OCI-LY7 (cell line): ENCODE data around the gene RAP1A. TPM values are rescaled to one million over a fixed set of nuclear protein-coding genes. Genes with fewer than 3 reads are reported as not detected.
"Not testable (repeated sequence)": the region's sequence is repeated elsewhere in the genome, so short reads cannot be mapped to it uniquely, and the experiment has no call there.

ENCODE experiments used
- BruUV-seq: library from RNA; stranded (reverse); fragments of 400-500 nt; replicated peaks from 2 replicates; lab custom pipeline; 2021; lab: Mats Ljungman, UMichigan
- CTCF ChIA-PET: fragments of 300-600 bp; sonication (Branson Sonifier 250); formaldehyde crosslinking; loops from one replicate; lab custom pipeline; 2022; ENCODE audit warnings: antibody characterized with exemption; ENCODE audit not compliant: unreplicated experiment; lab: Charles Lee
- POLR2A ChIA-PET: fragments of 300-600 bp; sonication (Branson Sonifier 250); formaldehyde crosslinking; loops from one replicate; lab custom pipeline; 2022; ENCODE audit warnings: antibody characterized with exemption; lab: Charles Lee
- DNase-seq: peaks from one replicate; pipeline ENCODE4 v3.0.0-alpha.2; 2015; ENCODE audit warnings: low spot score
- H2AFZ ChIP-seq: fragments of 200-600 bp; sonication (generic), shearing (Covaris generic); 2 replicates; pipeline ENCODE4 v1.6.1; 2014; ENCODE audit warnings: mild to moderate bottlenecking, antibody characterized with exemption, low read length, moderate library complexity
- H3K27ac ChIP-seq: fragments of 200-600 bp; sonication (generic); 2 replicates; pipeline ENCODE4 v1.5.1; 2014; ENCODE audit warnings: mixed run types, low read depth, mild to moderate bottlenecking, moderate library complexity, low read length, inconsistent platforms; ENCODE audit not compliant: poor library complexity, severe bottlenecking
- H3K36me3 ChIP-seq: fragments of 200-600 bp; sonication (generic); 2 replicates; pipeline ENCODE4 v1.6.1; 2014; ENCODE audit warnings: mild to moderate bottlenecking, antibody characterized with exemption, low read length, moderate library complexity, mixed read lengths; ENCODE audit not compliant: insufficient read depth
- H3K4me1 ChIP-seq: fragments of 200-600 bp; sonication (generic); 2 replicates; pipeline ENCODE4 v1.5.1; 2014; ENCODE audit warnings: mild to moderate bottlenecking, low read length; ENCODE audit not compliant: insufficient read depth, poor library complexity, severe bottlenecking
- H3K4me2 ChIP-seq: fragments of 200-600 bp; sonication (generic); 2 replicates; pipeline ENCODE4 v1.6.1; 2014; ENCODE audit warnings: mild to moderate bottlenecking, low read length
- H3K4me3 ChIP-seq: fragments of 200-600 bp; sonication (generic); 2 replicates; pipeline ENCODE4 v1.5.1; 2014; ENCODE audit warnings: mild to moderate bottlenecking, low read depth, low read length; ENCODE audit not compliant: poor library complexity, severe bottlenecking
- H3K79me2 ChIP-seq: fragments of 200-600 bp; sonication (generic); 2 replicates; pipeline ENCODE4 v1.6.1; 2016; ENCODE audit warnings: low read depth, mild to moderate bottlenecking, low read length, moderate library complexity, mixed read lengths; ENCODE audit not compliant: insufficient read depth
- H3K9me2 ChIP-seq: fragments of 200-600 bp; sonication (generic); 2 replicates; pipeline ENCODE4 v1.6.1; 2016; ENCODE audit warnings: mild to moderate bottlenecking, low read length, mixed read lengths; ENCODE audit not compliant: insufficient read depth
- H3K9me3 ChIP-seq: fragments of 200-600 bp; sonication (generic); 2 replicates; pipeline ENCODE4 v1.6.1; 2014; ENCODE audit warnings: mild to moderate bottlenecking, mixed run types, low read length, mixed read lengths
- H4K20me1 ChIP-seq: fragments of 200-600 bp; sonication (generic); 2 replicates; pipeline ENCODE4 v1.6.1; 2014; ENCODE audit warnings: mild to moderate bottlenecking, antibody characterized with exemption, low read length, moderate library complexity, mixed read lengths; ENCODE audit not compliant: insufficient read depth
- CTCF ChIP-seq: fragments of 200-600 bp; sonication (generic); conservative IDR thresholded peaks from 2 replicates; pipeline ENCODE4 v1.5.1; 2014; ENCODE audit warnings: mild to moderate bottlenecking, antibody characterized with exemption, low read length, moderate library complexity, mixed read lengths
- EZH2phosphoT487 ChIP-seq: fragments of 200-600 bp; sonication (generic); IDR thresholded peaks from 2 replicates; pipeline ENCODE4 v1.6.1; 2018; ENCODE audit warnings: low read depth, borderline replicate concordance, mild to moderate bottlenecking, mixed run types, antibody characterized with exemption, low read length, moderate library complexity, mixed read lengths
- intact Hi-C: fragments of 100-400 bp; cut with micrococcal nuclease; formaldehyde crosslinking; loops from one replicate; pipeline ENCODE4 v1.10.0; 2022; ENCODE audit not compliant: unreplicated experiment
- total RNA-seq, 2 experiments: library from RNA; depleted of rRNA in 1 of 2; stranded (reverse); fragments of >200 nt in 1 of 2; shearing (Covaris generic) in 1 of 2; gene quantifications; 2 replicates each; pipeline ENCODE4 v1.2.3, GENCODE V29; 2014 to 2022

RAP1A gene
- total RNA-seq, 2 experiments from 2014 or later, result 10.4 to 86.3 TPM

- intact Hi-C loops, result no loop called here
- Histone ChIP-seq H3K4me2 (no peak overlapping the region), H3K27ac (no peak overlapping the region), H3K4me1 (peaks cover 59% of the 10 kb centered on the region), H3K36me3 (peaks cover 32% of the 10 kb centered on the region), H4K20me1 (peaks cover 12% of the 10 kb centered on the region), H3K9me2 (no peaks in the 10 kb centered on the region), H3K9me3 (no peaks in the 10 kb centered on the region), H3K4me3 (no peak overlapping the region), H3K79me2 (peaks cover 97% of the 10 kb centered on the region), H2AFZ (no peak overlapping the region)
- ChIA-PET CTCF (no interaction called here), POLR2A (interaction anchor here (0.6 to 0.9 kb wide), 6 partner anchors 8 to 15 kb away, joined by 3 to 4 read pairs (median 3); partner anchors contain the start of gene RAP1A)
- DNase-seq, result no peak
- no TSS peak for BruUV-seq
- no peak for TF ChIP-seq CTCF
- no peak for TF ChIP-seq EZH2phosphoT487
Observed at GRCh38 chr1:111630567-111630966, 11.0 kb downstream of the RAP1A start.

- TF ChIP-seq CTCF (no peak), EZH2phosphoT487 (no peak)
- H4K20me1 ChIP-seq, result peaks cover 6% of the 10 kb centered on the region
Observed at GRCh38 chr1:111631502-111631901, 11.9 kb downstream of the RAP1A start.

GRCh38 chr1:111632771-111633170, 13.2 kb downstream of the RAP1A start:
- H3K27ac ChIP-seq, H4K20me1 ChIP-seq, DNase-seq, H3K9me2 ChIP-seq, H3K4me2 ChIP-seq, BruUV-seq, H3K4me3 ChIP-seq, CTCF ChIA-PET, H3K9me3 ChIP-seq, H2AFZ ChIP-seq, intact Hi-C loops: not testable (repeated sequence)
- Histone ChIP-seq H3K36me3 (peaks cover 30% of the 10 kb centered on the region), H3K79me2 (peaks cover 97% of the 10 kb centered on the region), H3K4me1 (peaks cover 41% of the 10 kb centered on the region)
- POLR2A ChIA-PET, result interaction anchor here (0.7 kb wide), 1 partner anchor 969 kb away, joined by 3 read pairs; no protein-coding TSS in a partner anchor

More at GRCh38 chr1:111631502-111631901, 11.9 kb downstream of the RAP1A start:
- peaks cover 97% of the 10 kb centered on the region for H3K79me2 ChIP-seq
- no peak for DNase-seq
- H2AFZ ChIP-seq, result no peak overlapping the region
- H3K9me2 ChIP-seq, result no peaks in the 10 kb centered on the region
- intact Hi-C loops, result no loop called here
- CTCF ChIA-PET, result no interaction called here
- no peak overlapping the region for H3K4me3 ChIP-seq
- no peak overlapping the region for H3K4me2 ChIP-seq
- peaks cover 30% of the 10 kb centered on the region for H3K36me3 ChIP-seq
- no peaks in the 10 kb centered on the region for H3K9me3 ChIP-seq
- H3K4me1 ChIP-seq, result peaks cover 49% of the 10 kb centered on the region
- BruUV-seq, result no TSS peak
- POLR2A ChIA-PET, result interaction anchor here (0.9 kb wide), 2 partner anchors 9 to 10 kb away, joined by 3 to 4 read pairs; no protein-coding TSS in a partner anchor
- H3K27ac ChIP-seq, result no peak overlapping the region
